Neuron (in vitro differentiated cells): ENCODE data around the gene FGR.

ENCODE experiments used
- H2AFZ ChIP-seq: one replicate; pipeline ENCODE4 v1.6.1; 2013; ENCODE audit warnings: low read depth, mild to moderate bottlenecking, inconsistent platforms, low read length, moderate library complexity
- H3K27me3 ChIP-seq: one replicate; pipeline ENCODE4 v1.6.1; 2013; ENCODE audit warnings: low read length; ENCODE audit not compliant: insufficient read depth
- H3K36me3 ChIP-seq: one replicate; pipeline ENCODE4 v1.6.1; 2013; ENCODE audit warnings: low read length; ENCODE audit not compliant: insufficient read depth
- H3K4me1 ChIP-seq: one replicate; pipeline ENCODE4 v1.6.1; 2013; ENCODE audit warnings: low read length; ENCODE audit not compliant: insufficient read depth
- H3K4me3 ChIP-seq: 2 replicates; pipeline ENCODE4 v1.5.1; 2013; ENCODE audit warnings: mild to moderate bottlenecking, low read length, moderate library complexity
- H3K9me3 ChIP-seq: one replicate; pipeline ENCODE4 v1.6.1; 2013; ENCODE audit warnings: low read length

FGR gene

DNA sequence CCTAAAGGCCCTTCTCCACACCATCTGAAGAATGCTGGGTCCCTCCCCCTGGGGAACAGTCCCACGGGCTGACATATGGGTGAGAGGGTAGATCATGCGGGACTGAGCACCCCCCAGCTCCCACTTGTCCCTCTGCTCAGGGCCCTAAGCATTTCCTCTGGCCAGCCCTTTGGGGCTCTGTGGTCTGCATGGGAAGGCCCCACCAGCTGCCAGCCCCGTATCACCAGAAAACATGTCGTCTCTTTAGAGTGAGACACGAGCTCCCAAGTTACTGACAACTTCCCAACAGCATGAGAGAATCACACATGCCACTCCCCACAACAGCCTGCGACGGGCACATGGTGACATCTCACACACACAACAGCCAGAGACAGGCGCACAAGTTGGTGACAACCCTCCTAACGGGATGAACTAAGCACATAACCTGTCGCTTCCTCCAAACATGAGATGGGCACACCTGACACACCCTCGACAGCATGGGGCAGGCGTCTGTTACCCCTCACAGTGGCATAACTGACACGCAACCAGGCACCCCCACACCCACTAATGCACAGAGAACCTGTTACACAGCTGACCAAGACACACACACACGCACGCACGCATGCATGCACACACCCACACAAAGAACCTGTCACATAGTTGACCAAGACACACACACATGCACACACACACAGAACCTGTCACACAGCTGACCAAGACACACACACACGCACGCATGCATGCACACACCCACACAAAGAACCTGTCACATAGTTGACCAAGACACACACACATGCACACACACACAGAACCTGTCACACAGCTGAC lies 72.2 kb downstream of the FGR start:
- H3K4me1 ChIP-seq: peaks cover 86% of the 10 kb centered on the region
- H3K27me3 ChIP-seq: no peaks in the 10 kb centered on the region
- H3K4me3 ChIP-seq: no peak overlapping the region

More for the DNA sequence above, 72.2 kb downstream of the FGR start:
- no peak overlapping the region for H2AFZ ChIP-seq
- H3K9me3 ChIP-seq: no peaks in the 10 kb centered on the region
- no peaks in the 10 kb centered on the region for H3K36me3 ChIP-seq
